Skeletal muscle satellite cell (primary cell): ENCODE measurements around the gene SUPT6H.

Experiments used
- H3K27me3 ChIP-seq: 2 replicates; pipeline ENCODE4 v1.7.0; 2013; ENCODE audit warnings: low read length; ENCODE audit not compliant: control insufficient read depth, insufficient read depth
- H3K36me3 ChIP-seq: 2 replicates; pipeline ENCODE4 v1.7.0; 2013; ENCODE audit warnings: mild to moderate bottlenecking, control low read depth, low read length; ENCODE audit not compliant: insufficient read depth
- H3K4me1 ChIP-seq: 2 replicates; pipeline ENCODE4 v1.7.0; 2013; ENCODE audit warnings: low read length; ENCODE audit not compliant: control insufficient read depth, insufficient read depth
- H3K4me2 ChIP-seq: 2 replicates; pipeline ENCODE4 v1.7.0; 2013; ENCODE audit warnings: mild to moderate bottlenecking, low read length
- H3K4me3 ChIP-seq: 2 replicates; pipeline ENCODE4 v1.7.0; 2013; ENCODE audit warnings: low read length
- H3K9ac ChIP-seq: 2 replicates; pipeline ENCODE4 v1.7.0; 2013; ENCODE audit warnings: mild to moderate bottlenecking, low read depth, low read length, moderate library complexity
- H3K9me3 ChIP-seq: replicated peaks from 2 replicates; pipeline ENCODE4 v1.7.0; 2013; ENCODE audit warnings: mild to moderate bottlenecking, control low read depth, low read length

Gene SUPT6H

DNA sequence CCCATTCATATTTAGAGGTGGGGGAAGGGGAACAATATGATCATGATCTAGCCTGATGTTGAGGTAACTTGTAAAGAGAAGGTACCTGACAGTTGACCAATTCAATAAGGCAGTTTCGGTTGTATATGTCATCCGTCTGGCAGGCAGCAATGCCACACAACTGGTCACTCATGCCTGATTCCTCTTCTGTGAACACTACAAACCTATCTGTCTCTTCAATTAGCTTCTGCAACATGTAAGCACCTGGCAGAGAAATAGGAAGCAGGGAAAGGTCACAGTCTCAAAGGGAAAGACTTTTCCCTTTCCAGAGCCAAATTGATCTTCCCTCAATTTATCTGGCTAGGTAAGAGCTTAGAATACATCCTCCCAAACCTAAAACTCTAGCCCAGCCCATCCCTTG is 37.9 kb upstream of the SUPT6H start:
- Histone ChIP-seq H3K4me3 (no peak overlapping the region), H3K9me3 (no peaks in the 10 kb centered on the region), H3K36me3 (peaks cover 73% of the 10 kb centered on the region), H3K9ac (no peak overlapping the region), H3K4me1 (no peaks in the 10 kb centered on the region), H3K27me3 (no peaks in the 10 kb centered on the region), H3K4me2 (no peak overlapping the region)

DNA sequence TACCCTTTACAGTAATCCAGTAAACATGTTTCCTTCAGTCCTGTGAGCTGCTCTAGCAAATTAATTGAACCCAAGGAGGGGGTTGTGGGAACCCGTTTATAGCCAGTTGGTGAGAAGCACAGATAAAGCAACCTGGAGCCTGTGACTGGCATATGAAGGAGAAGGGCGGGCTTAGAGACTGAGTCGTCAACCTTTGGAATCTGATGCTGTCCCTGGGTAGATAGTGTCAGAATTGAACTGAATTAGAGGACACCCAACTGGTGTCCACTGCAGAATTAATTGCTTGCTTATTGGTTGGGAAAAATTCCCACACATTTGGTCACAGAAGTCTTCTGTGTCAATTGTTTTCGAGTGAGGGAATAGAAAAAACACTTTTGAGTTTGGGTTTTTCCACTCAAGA is 35.2 kb upstream of the SUPT6H start:
- Histone ChIP-seq H3K36me3 (peaks cover 60% of the 10 kb centered on the region), H3K4me3 (no peak overlapping the region), H3K9me3 (no peaks in the 10 kb centered on the region), H3K4me2 (no peak overlapping the region), H3K9ac (no peak overlapping the region), H3K4me1 (no peaks in the 10 kb centered on the region), H3K27me3 (no peaks in the 10 kb centered on the region)

DNA sequence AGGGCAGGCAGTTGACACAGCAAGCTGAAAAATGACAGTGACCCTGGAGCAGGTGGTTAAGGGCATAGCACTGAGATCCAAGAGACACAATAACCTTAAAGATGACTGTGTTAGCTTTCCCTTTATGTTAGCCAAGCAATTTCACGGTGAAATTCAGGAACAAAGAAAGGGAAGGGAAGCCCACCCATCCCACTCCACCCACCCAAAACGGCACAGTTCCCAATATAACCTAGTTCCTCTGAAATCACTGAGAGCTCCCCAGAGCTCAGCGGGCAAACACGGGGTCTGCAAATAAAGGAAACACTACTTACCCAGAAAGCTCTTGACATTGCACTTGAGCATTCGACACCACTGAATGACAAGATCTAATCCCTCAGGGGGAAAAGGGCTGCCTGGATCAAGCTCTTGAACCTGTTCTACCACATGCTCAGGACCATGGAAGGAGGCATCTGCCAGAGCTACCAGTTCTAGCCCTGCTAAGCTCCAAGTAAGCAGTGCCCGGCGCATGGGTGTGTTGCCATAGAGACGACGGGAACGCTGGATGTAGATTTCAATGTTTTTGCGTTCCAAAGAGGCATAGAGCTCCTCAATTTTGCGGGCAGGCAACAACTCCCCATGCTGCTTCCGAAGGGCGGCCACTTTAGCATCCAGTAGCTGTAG is 27.7 kb upstream of the SUPT6H start:
- no peak overlapping the region for H3K4me3 ChIP-seq
- no peak overlapping the region for H3K9ac ChIP-seq
- no peaks in the 10 kb centered on the region for H3K9me3 ChIP-seq
- H3K27me3 ChIP-seq: no peaks in the 10 kb centered on the region
- H3K4me2 ChIP-seq: no peak overlapping the region
- no peaks in the 10 kb centered on the region for H3K4me1 ChIP-seq
- peaks cover 79% of the 10 kb centered on the region for H3K36me3 ChIP-seq

DNA sequence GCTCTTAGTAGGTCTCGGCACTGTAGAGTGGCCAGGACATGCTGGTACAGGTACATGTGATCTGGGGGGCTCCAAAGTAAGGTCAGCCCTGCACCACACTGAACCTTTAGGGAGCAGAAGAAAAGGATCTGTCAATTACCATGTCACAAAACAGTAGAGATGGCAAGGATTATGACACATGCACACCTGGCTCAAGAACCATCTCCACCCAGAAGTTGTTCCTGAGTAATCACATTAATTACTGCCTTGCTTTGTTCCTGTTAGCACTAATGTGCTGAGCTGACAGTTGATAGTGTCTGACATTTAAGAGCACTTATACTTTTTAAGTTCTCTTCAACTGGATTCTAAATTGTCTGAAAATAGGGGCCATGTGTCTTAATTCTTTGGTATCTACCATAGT is 26.5 kb upstream of the SUPT6H start:
- peaks cover 85% of the 10 kb centered on the region for H3K36me3 ChIP-seq
- H3K4me1 ChIP-seq: no peaks in the 10 kb centered on the region
- H3K27me3 ChIP-seq: no peaks in the 10 kb centered on the region
- no peak overlapping the region for H3K4me2 ChIP-seq
- no peak overlapping the region for H3K4me3 ChIP-seq
- H3K9ac ChIP-seq: no peak overlapping the region
- H3K9me3 ChIP-seq: no peaks in the 10 kb centered on the region

- no peaks in the 10 kb centered on the region for H3K9me3 ChIP-seq
- H3K27me3 ChIP-seq: no peaks in the 10 kb centered on the region
- peaks cover 60% of the 10 kb centered on the region for H3K36me3 ChIP-seq
- H3K4me2 ChIP-seq: no peak overlapping the region
- no peak overlapping the region for H3K9ac ChIP-seq
- no peak overlapping the region for H3K4me3 ChIP-seq
- peaks cover 9% of the 10 kb centered on the region for H3K4me1 ChIP-seq
Observed at GRCh38 chr17:28641579-28641978, 20.4 kb upstream of the SUPT6H start.

GRCh38 chr17:28643983-28644786 is 17.8 kb upstream of the SUPT6H start:
- H3K36me3 ChIP-seq: peaks cover 44% of the 10 kb centered on the region
- H3K9me3 ChIP-seq: no peaks in the 10 kb centered on the region
- no peaks in the 10 kb centered on the region for H3K27me3 ChIP-seq
- peaks cover 13% of the 10 kb centered on the region for H3K4me1 ChIP-seq
- H3K9ac ChIP-seq: peak overlapping the region; percentile 91
- peak overlapping the region; percentile 94 for H3K4me2 ChIP-seq
- peak overlapping the region; percentile 85 for H3K4me3 ChIP-seq

DNA sequence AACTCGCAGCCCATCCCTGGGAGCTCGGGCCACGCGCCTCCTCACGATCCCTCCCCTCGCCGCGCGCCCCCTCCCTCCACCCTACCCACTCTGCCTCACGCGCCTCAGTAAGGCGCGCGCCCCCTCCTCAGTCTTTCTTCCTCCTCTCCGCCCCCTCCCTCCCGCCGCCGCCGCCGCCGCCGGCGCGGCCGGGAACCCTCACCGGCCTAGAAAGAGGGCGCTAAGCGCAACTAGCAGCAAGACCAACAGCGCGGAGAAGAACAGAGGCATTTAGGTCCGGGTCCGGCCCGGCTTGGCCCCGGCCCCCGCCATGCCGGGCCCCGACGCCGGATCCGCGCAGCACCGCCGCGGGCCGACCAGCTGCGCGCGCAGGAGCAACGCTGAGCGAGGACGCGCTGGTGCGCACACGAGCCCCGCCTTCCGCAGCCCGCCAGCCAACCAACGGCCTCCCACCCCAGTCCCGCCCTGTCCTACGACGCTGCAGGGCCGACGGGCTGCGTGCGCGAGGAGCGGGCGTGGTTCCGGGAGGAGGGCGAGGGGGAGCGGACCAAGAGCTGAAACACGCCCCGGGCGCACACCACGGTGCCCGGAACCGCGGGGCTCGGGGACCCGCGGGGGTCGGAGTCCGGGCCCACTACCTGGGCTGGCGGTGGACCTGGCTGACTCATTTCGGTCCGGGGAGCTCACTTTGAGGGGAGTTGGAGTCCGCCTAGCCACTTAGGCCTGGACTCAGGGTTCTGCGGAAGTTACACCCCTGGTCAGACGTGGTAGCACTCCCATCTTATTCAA is 17.0 kb upstream of the SUPT6H start, which contains the start of gene BLTP2:
Gene BLTP2, minus strand, starts transcription at position 372 of the 789 bp plus-strand sequence. Its CDS starts 102 bp downstream, at position 270.
- peak within 1 kb of the TSS; percentile 94 for H3K4me2 ChIP-seq
- H3K36me3 ChIP-seq: peaks cover 37% of the 10 kb centered on the region
- H3K4me1 ChIP-seq: peaks cover 13% of the 10 kb centered on the region
- no peaks in the 10 kb centered on the region for H3K9me3 ChIP-seq
- peak within 1 kb of the TSS; percentile 85 for H3K4me3 ChIP-seq
- peak within 1 kb of the TSS; percentile 91 for H3K9ac ChIP-seq
- H3K27me3 ChIP-seq: no peaks in the 10 kb centered on the region

- H3K4me3 ChIP-seq: peak overlapping the region; percentile 85
- no peaks in the 10 kb centered on the region for H3K27me3 ChIP-seq
- peak overlapping the region; percentile 91 for H3K9ac ChIP-seq
- peaks cover 13% of the 10 kb centered on the region for H3K4me1 ChIP-seq
- peaks cover 34% of the 10 kb centered on the region for H3K36me3 ChIP-seq
- H3K9me3 ChIP-seq: no peaks in the 10 kb centered on the region
- peak overlapping the region; percentile 94 for H3K4me2 ChIP-seq
Observed at GRCh38 chr17:28645576-28645939, 16.4 kb upstream of the SUPT6H start.

DNA sequence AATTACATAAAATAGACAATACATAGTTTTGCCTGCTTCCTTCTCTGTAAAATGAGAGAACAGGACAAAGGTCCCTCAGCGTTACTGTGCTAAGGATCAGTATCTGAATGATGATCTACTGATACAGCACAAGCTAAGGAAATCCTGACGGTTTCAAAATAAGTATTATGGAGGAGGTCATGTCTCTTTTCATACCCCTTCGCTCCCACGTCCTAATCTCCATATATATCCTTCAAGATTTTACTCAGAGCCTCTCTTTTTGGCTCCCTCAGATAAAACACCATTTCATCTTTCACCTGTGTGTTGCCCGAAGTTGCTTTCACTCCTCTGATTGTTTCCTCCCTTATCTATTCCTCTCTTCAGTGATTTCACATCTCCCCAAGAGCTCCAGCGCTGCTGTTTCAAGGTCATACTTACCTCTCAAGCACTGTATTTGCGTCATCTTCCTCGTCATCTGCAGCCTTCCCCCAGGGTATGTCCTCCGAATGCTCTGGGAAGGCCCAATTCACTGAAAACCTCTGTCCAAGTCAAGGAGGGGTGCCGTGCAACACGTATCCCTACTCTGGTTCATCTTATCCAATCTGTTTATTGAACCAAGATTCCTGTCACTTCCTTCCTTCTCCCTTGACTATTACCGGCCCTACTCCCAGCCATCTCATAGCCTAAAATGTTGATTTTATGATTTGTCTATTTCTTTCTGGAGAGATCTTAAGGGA is 15.8 kb upstream of the SUPT6H start:
- Histone ChIP-seq H3K4me1 (peaks cover 13% of the 10 kb centered on the region), H3K4me2 (peak overlapping the region; percentile 94), H3K27me3 (no peaks in the 10 kb centered on the region), H3K4me3 (no peak overlapping the region), H3K9ac (peak overlapping the region; percentile 91), H3K9me3 (no peaks in the 10 kb centered on the region), H3K36me3 (peaks cover 27% of the 10 kb centered on the region)

GRCh38 chr17:28648698-28649097 is 13.3 kb upstream of the SUPT6H start:
- Histone ChIP-seq H3K4me3 (no peak overlapping the region), H3K4me2 (no peak overlapping the region), H3K36me3 (peaks cover 19% of the 10 kb centered on the region), H3K9me3 (no peaks in the 10 kb centered on the region), H3K9ac (no peak overlapping the region), H3K4me1 (peaks cover 8% of the 10 kb centered on the region), H3K27me3 (no peaks in the 10 kb centered on the region)

DNA sequence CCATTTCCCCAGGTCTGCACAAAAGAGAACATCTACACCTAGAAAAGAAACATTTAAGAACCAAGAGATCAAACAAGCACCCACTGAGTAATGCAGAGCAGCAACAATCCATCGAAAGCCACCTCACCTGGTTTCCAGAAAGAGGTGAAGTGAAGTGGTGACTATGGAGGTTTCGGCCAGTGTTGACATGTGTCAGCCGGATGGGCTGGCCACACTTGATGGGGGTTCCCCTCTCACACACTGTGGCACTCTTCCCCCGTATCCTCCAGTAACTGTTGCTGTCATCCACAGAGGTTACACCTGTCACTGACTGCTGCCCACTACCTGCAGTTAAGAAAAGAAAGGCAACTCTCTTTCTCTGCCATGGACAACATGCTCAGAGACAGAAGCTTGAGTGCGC is 6.8 kb upstream of the SUPT6H start:
- Histone ChIP-seq H3K9ac (no peak overlapping the region), H3K4me3 (no peak overlapping the region), H3K36me3 (peaks cover 25% of the 10 kb centered on the region), H3K4me2 (no peak overlapping the region), H3K4me1 (peaks cover 4% of the 10 kb centered on the region), H3K27me3 (no peaks in the 10 kb centered on the region), H3K9me3 (no peaks in the 10 kb centered on the region)
